ENCODE results near the gene TSEN15. TPM values are rescaled to one million over a fixed set of nuclear protein-coding genes. Genes with fewer than 3 reads are reported as not detected.

The TSEN15 gene
- total and polyA plus RNA-seq, 4 donors = 9.1 to 21.9 (median 19.3) TPM

- H3K9me3 ChIP-seq (ENCODE audit: control insufficient read depth in 4 of 4, low read length in 3 of 4) = no peaks in the 10 kb centered on the region
- no peaks in the 10 kb centered on the region for H3K36me3 ChIP-seq (ENCODE audit: control insufficient read depth in 4 of 4, insufficient read depth in 3 of 4, low read depth in 1 of 4, low read length in 3 of 4)
- peaks cover 0 to 7% (median 1%) of the 10 kb centered on the region in 4 donors for H3K27me3 ChIP-seq (ENCODE audit: control insufficient read depth in 4 of 4, insufficient read depth in 4 of 4, low read length in 3 of 4)
- H3K4me3 ChIP-seq (ENCODE audit: low read depth in 1 of 3, low read length in 3 of 3) = no peak overlapping the region
- no peak overlapping the region for H3K27ac ChIP-seq (ENCODE audit: low read depth in 1 of 2, low read length in 2 of 2)
- WGBS = 81% methylated on average over 4 of the region's 4 CpGs
- TF ChIP-seq GABPA (IDR thresholded peaks at IDR 0.05 in 1 of 2, conservative IDR thresholded peaks at IDR 0.05 in 1 of 2) (no peak), TAF1 (conservative IDR thresholded peaks at IDR 0.05) (no peak), YY1 (IDR thresholded peaks at IDR 0.05) (no peak), REST (IDR thresholded peaks at IDR 0.05) (no peak), MAX (IDR thresholded peaks at IDR 0.05) (no peak), RXRA (IDR thresholded peaks at IDR 0.05) (no peak), SP1 (IDR thresholded peaks at IDR 0.05) (no peak), HNF4A (conservative IDR thresholded peaks at IDR 0.05) (no peak), ZBTB33 (IDR thresholded peaks at IDR 0.05) (no peak), FOXA2 (IDR thresholded peaks at IDR 0.05) (no peak), ATF3 (IDR thresholded peaks at IDR 0.05) (no peak), HNF4G (IDR thresholded peaks at IDR 0.05) (no peak), CTCF (IDR thresholded peaks at IDR 0.05; ENCODE audit: low read depth, low read length, missing input control) (no peak), RAD21 (IDR thresholded peaks at IDR 0.05) (no peak), EGR1 (IDR thresholded peaks at IDR 0.05; ENCODE audit: low read depth in 2 of 2) (no peak), JUND (IDR thresholded peaks at IDR 0.05) (no peak), FOXA1 (IDR thresholded peaks at IDR 0.05) (no peak), NR2F2 (IDR thresholded peaks at IDR 0.05) (no peak)
- no peak overlapping the region for H3K9ac ChIP-seq (ENCODE audit: low read depth in 1 of 2, low read length in 2 of 2)
- H3K4me1 ChIP-seq (ENCODE audit: control insufficient read depth in 4 of 4, insufficient read depth in 4 of 4, low read length in 3 of 4) = peaks cover 11 to 22% (median 17%) of the 10 kb centered on the region in 4 donors
- no peak for DNase-seq (ENCODE audit: low spot score)
These were observed 12.4 kb upstream of the TSEN15 start for GRCh38 chr1:184039126-184039525.

Measured in liver (tissue), 9 donors.